HTERT RPE-1 (cell line): ENCODE results near the gene NISCH.
"Not testable (repeated sequence)": the region's sequence is repeated elsewhere in the genome, so short reads cannot be mapped to it uniquely, and the experiment has no call there.

Source experiments
- in situ Hi-C: fragments of 300-500 bp; cut with MboI; formaldehyde crosslinking; loops from 4 replicates; pipeline ENCODE4 v1.14.3; 2020; ENCODE audit warnings: low sequenced_read_pairs

The NISCH gene

GRCh38 chr3:52524752-52525679, 69.6 kb downstream of the NISCH start:
- in situ Hi-C loops, result no loop called here

DNA sequence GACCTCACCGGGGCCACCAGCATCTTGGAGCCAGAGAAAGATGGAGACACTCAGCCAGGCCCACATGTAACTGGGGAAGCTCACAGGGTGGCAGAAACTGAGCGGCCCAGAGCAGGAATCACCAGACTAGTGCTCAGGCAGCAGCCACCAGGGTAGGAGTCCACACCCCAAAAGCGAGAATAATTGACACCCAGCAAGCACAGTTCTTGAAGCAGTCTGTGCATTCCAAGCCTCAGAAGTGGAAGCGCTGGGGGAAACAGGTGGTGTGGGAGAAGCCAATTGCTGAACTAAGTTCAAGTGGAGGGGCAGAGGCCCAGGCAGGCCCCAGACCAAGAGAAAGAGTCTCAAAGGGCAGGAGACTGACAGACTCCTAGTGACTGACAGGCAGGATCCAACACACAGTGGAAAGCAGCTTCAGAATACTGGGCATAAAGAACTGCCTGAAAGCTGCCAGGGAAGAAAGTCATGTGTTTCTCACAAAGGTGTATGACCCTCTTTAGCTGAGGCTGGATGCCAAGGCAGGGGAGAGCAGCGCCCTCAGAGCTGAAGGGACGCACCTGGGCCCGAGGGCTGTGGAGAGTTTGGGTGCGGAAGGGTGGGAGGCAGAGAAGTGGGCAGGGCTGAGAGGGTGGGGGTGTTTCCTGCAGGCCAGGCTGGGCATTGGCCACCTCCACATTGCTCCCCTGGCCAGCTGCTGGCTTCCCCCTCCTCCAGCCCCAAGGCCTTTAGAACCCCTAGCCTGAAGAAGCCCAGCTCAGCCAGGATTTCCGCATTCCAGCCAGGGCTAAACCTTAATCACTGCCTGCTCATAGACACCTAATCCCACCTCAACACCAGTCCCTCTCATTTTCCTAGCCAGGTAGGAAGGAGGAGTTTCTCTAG, 70.5 kb downstream of the NISCH start:
- in situ Hi-C loops, result no loop called here

DNA sequence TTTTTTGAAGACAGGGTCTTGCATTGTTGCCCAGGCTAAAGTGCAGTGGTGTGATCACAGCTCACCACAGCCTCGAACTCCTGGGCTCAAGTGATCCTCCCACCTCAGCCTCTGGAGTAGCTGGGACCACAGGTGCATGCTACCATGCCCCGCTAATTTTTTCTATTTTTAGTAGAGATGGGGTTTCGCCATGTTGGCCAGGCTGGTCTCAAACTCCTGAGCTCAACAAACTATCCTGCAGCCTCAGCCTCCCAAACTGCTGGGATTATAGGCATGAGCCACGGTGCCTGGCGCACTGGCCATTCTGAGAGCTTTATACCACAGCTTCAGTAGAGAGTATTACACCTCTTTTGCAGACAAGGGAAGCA, 71.3 kb downstream of the NISCH start:
- in situ Hi-C loops, result not testable (repeated sequence)

GRCh38 chr3:52527039-52527731, 71.8 kb downstream of the NISCH start:
- in situ Hi-C loops, result no loop called here

DNA sequence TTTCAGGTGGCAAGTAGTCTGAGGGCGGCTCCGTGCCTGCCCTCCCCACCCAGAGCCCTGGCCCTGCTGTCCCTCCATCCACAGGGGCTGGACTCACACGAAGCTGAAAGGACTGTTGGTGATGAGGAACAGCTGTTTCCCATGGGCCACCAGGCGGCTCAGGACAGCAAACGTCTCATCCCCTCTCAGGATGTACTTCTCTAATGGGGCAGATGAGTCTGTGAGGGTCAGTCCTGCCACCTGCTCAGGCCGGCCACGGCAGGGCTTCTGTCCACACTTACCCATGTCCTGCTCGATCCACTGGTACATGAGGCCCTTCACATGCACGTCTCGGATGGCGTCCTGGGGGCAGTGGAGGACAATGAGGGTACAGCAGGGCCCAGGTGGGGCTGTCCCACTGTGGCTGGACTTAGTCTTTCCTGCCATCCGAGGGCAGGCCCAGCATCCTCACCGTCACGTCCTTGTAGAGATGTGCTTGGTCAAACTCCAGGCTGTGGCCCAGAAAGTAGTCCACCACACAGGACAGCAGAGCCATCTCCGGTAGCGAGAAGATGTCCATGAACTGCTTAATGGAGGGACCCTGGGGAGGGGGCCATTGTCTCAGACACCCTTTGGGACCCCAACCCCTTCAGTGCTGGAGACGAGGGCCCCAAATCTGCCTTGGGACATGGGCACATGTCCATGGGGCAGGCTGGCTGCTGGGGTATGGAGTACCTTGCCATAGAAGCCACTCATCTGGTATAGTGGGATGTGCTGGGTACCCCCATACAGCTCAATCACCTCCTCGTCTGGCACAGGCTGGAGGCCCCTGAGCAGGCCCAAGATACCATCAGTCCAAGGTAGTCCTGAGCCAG, 72.6 kb downstream of the NISCH start:
- in situ Hi-C loops, result no loop called here

DNA sequence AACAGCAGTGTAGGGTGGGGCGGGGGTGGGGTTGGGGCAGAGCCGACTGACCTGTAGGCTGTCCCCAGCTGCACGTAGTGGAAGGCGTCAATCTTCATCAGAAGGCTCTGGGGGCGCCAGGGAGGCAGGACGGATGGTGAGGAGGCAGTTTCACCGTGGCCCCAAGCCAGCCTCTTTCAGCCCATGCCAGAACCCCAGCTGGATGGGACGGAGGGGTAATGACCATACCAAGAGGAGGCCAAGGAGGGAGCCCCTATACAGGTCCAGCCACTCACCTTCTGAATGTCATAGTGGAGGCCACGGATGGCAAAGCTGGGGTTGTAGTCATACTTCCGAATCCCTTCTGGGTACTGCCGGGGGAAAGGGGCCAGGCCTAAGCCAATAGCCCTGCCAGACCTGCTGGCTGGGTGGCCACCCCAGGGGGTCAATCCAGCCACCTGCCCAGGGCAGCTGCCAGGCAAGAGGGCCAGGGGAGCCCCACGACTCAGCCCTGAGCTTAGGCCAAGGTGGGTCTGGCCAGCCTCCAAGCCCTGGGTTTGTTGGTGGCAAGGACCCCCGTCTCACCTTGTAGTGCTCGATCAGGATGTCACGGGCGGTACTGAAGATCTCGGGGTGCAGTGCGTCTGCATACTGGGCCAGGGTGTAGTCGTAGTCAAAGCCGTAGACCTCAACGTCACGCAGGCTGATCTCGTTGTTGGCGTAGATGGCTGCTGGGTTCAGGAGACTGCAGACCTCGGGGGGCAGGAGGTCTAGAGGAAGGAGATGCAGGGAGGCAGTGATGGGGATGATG, 73.4 kb downstream of the NISCH start:
- in situ Hi-C loops, result no loop called here

DNA sequence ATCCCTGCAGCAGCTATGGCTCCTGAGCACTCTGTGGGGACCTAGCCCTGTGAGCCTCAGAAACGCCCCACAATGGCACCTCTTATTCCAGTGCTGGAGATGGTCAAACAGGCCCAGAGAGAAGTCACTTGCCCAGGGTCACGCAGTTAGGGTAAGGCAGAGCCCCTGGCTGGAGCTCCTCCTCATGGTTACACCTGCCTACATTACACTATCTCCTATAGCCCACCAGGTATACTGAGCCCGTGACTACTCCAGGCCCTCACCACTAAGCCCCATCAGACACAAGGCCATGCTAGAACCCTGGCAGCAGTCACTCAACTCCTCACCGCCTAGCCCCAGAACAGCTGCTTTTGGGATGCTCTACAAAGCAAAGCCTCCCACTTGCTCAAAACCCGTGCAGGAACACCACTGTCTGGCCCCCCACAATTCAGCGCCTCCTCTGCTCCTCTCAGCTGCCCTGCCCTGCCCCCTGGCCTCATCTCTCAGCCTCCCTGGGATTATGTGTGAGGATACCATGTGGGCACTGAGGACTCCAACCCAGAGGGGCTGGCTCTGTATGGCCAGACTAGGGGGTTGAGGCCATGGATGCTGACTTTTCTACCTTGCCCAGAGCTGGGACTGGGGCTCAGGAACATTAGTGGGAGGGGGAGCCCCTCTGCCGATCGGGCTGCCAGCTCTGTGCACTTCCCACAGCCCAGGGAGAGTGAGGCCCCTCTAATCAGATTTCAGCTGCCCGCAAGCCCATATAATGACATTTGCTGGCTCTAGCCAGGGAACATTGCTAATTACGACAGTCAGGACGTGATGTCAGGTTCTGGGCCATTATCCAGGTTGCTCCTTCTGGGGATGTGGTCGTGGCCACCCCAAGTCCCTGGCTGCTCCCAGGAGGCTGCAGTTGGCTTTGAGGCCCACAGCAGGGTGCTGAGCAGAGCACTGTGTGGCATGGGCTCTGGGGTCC, 74.3 kb downstream of the NISCH start:
- in situ Hi-C loops, result no loop called here

DNA sequence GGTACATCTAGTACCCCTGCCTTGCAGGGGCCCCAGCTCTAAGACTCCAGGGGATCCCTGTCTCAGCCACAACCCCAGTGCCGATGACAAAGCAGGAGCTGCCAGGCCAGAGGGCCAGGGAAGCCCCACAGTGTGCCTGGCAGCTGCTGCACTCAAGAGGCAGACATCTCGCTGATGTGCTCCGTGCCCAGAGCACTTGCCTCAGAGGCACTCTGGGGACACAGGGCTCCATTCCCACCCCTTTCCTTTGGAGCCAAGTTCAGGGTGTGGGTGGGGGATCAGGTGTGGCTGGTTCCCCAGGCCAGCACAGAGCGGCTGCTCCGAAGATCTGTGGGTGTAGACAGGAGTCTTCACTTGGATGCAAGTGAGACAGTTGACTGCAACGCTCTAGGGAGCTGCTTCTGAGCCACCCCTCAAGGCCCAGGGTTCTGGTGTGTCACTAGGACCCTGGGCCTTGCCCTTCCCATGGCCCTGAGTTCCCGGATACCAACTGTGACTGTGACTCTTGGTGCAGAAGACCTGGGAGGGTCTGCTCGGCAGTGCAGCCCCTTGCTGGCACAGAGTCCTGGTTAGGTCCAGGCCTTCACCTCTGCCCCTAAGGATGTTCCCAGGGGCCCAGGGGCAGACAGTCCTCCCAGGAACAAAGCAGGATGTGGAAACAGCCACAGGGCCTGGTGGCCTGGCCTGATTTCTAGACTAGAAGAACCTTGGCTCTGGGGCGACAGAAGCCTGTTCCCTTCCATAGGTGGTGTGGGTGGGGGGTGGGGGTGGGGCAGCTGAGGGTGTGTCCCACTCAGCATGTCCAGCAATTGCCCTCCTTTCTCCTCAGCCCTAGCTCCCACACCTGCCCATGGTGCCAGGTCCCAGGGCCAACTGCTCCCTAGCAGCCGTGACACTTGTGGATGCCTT, 75.8 kb downstream of the NISCH start:
- in situ Hi-C loops, result no loop called here

DNA sequence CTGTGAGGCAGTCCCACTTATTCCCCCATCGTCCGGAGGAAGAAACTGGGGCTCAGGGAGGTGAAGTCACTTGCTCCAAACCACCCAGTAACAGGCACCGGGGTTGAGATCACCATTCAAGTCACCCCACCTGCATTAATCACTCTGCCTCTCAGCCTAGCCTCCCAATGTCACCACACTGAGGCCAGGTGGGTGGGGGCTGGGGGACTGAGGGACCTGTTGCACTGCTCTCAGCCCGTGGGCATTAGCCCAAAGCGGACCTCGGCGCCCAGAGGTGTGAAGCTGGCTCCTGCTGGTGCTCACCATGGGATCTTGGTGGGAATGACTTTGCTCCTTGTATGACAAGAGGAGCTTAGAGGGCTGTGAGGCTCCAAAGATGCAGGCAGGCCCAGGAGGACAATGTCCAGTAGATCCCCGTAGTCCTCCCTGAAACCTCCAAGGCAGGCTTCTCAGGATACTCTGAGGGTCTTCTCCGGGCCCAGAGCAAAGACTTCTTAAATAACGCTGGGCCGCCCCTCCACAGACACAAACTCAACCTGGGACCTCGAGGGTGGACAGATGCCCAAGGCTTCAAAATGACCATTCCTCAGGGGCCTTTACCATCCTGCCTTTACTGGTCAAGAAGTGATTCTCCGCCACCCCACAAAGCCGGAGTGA, 76.6 kb downstream of the NISCH start:
- in situ Hi-C loops, result no loop called here

DNA sequence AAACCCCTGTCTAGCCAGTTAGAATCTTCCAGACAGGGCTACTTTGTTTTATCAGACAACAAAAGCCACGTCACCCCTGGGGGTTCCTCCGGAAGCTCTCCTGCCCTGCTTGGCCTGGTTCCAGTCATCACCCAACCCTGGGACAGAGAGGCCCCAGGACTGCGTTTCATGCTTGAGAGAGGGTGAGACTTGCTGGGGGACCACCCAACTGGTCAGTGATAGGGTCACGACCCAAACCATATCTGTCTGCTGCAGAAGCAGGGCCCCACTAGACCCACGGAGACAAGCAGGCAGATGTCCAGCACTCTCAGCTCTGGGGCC, 77.1 kb downstream of the NISCH start:
- in situ Hi-C loops, result no loop called here

GRCh38 chr3:52532838-52533622, 77.6 kb downstream of the NISCH start:
- in situ Hi-C loops, result no loop called here

DNA sequence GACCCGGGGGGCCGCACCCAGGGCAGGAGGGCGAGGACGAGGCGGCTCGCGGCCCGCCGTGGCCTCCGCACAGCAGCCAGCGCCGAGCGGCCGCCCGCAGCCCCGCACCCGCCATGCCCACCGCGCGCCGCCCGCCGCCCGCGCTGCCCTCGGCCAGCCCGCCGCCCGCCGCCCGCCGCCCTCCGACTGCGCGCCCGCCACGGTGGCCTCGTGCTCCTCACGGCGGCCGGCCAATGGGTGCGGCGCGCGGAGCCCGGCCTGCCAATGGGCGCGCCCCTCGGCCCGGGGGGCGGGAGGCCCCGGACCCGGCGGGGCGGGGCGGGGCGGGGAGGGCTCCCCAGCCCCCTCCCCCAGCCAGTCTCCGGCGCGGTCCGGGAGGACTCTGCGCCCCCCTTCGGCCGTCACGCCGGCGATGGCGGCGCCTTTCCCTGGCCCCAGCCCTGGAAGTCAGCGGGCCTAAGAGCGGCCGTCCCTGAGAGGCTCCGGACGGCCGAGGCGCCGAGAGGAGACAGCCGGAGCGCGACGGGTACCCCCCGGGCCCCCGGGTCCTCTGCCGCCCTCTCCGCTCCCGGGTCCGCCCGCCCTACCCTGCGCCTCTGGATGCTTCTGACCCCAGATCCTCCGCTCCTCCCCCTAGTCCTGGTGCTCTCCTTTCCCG, 78.3 kb downstream of the NISCH start, which contains the start of gene NT5DC2:
Gene NT5DC2, minus strand, starts transcription at position 235 of the 658 bp plus-strand sequence. Its CDS starts 120 bp downstream, at position 115.
- in situ Hi-C loops, result no loop called here

DNA sequence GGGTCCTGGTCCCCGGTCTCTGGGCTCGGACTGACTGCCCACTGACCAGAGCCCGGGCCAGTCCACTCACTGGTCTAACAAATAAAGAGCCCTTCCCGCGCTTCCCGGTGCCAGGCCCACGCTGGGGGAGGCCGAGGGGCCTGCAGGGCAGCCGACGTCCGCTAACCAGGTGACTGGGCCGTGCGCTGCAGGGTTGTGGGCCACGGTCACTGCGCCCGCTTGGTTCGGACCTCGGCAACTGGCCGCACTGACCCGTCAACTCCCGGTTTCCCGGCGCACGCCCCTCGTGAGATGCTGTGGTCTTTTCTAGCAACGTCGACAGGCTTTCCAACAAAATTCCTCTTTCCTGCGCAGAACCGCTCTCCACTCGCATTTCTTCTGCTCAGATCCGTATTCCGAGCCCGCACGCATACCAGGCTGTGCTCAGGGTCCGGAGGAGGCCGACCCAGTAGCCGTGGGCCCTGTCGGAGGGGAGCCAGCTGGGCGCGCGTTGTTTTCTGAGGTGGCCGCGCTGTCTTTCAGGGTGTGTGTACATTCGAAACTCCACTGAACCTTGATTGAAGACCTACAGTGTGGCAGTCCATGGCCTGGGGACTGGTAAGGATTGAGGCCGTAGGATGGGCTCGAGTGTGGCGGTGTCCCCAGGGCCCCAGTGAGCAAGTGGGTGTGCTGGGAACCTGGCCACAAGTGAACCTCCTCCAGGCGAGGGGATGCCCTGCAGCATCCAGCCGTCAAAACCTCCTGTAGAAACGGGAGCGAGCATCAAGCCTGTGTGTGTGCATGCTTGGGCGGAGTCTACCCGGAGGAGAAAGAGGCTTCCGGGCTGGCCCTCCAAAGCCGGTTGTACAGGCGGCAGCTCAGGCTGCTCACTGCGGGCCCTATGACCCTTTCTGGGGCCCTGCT, 79.1 kb downstream of the NISCH start:
- in situ Hi-C loops, result no loop called here

- in situ Hi-C loops, result no loop called here
These were observed 80.2 kb downstream of the NISCH start for GRCh38 chr3:52535411-52536111.
